GM06990 (cell line): ENCODE results near the gene LGR6.

Source experiments
- DNase-seq: peaks from one replicate; pipeline ENCODE4 v3.0.0-alpha.2; 2011; ENCODE audit not compliant: insufficient read length; ENCODE audit errors: extremely low read depth
- H3K27me3 ChIP-seq: replicated peaks from 2 replicates; pipeline ENCODE4 v1.6.0; 2011; ENCODE audit warnings: low read length; ENCODE audit not compliant: control insufficient read depth, insufficient read depth
- H3K36me3 ChIP-seq: 2 replicates; pipeline ENCODE4 v1.5.1; 2011; ENCODE audit warnings: low read length; ENCODE audit not compliant: control insufficient read depth, insufficient read depth
- H3K4me3 ChIP-seq: replicated peaks from 2 replicates; pipeline ENCODE4 v1.5.1; 2011; ENCODE audit warnings: low read depth, mild to moderate bottlenecking, control low read depth, low read length
- TF ChIP-seq, protein P1 (sequence below): IDR thresholded peaks from 2 replicates; pipeline ENCODE4 v1.5.1; 2011; ENCODE audit warnings: low read length, control low read depth, mild to moderate bottlenecking, inconsistent platforms; ENCODE audit not compliant: insufficient read depth, poor library complexity, severe bottlenecking

The LGR6 gene

GRCh38 chr1:202281316-202282024 lies 87.9 kb downstream of the LGR6 start:
- no peak overlapping the region for H3K4me3 ChIP-seq
- peaks cover 2% of the 10 kb centered on the region for H3K27me3 ChIP-seq
- no peaks in the 10 kb centered on the region for H3K36me3 ChIP-seq
- DNase-seq = no peak
- TF ChIP-seq, protein P1, sequence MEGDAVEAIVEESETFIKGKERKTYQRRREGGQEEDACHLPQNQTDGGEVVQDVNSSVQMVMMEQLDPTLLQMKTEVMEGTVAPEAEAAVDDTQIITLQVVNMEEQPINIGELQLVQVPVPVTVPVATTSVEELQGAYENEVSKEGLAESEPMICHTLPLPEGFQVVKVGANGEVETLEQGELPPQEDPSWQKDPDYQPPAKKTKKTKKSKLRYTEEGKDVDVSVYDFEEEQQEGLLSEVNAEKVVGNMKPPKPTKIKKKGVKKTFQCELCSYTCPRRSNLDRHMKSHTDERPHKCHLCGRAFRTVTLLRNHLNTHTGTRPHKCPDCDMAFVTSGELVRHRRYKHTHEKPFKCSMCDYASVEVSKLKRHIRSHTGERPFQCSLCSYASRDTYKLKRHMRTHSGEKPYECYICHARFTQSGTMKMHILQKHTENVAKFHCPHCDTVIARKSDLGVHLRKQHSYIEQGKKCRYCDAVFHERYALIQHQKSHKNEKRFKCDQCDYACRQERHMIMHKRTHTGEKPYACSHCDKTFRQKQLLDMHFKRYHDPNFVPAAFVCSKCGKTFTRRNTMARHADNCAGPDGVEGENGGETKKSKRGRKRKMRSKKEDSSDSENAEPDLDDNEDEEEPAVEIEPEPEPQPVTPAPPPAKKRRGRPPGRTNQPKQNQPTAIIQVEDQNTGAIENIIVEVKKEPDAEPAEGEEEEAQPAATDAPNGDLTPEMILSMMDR = no peak

- Histone ChIP-seq H3K27me3 (peaks cover 2% of the 10 kb centered on the region), H3K4me3 (no peak overlapping the region), H3K36me3 (no peaks in the 10 kb centered on the region)
- no peak for DNase-seq
- TF ChIP-seq, protein P1 = no peak
Measured at GRCh38 chr1:202282025-202282371, 88.4 kb downstream of the LGR6 start.

DNA sequence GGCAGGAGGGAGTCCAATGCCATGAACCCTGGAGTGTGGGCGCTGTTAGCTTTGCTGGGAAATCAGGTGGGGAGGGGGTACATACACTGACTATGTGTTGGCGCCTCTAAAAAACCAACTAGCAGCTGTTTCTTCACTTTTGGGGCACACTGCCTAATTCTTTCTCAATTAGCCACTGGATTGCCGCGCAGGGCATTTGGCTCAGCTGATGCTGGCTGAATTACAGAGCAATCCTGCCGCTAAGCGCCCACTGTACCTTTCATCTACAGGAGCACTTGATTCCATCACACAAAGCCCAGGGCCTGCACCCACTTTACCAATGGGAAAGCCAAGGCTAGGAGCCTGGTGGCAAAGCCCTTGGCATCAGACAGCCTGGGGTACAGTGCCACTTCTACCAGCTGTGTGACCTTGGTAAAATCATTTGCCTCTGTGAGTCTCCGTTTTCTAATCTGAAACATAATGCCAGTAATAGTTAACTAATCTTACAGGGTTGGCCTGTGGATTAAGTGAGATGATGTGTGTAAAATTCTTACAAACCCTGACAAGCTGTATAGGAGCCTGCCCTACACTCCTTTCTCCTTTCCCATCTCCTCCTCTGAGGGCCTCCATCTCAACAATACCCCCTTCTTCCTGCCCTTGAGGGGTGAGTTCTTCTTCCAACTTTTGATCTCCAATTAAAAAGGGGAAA lies 89.1 kb downstream of the LGR6 start:
- DNase-seq = no peak
- Histone ChIP-seq H3K36me3 (no peaks in the 10 kb centered on the region), H3K27me3 (peaks cover 2% of the 10 kb centered on the region), H3K4me3 (no peak overlapping the region)
- TF ChIP-seq, protein P1 = no peak

DNA sequence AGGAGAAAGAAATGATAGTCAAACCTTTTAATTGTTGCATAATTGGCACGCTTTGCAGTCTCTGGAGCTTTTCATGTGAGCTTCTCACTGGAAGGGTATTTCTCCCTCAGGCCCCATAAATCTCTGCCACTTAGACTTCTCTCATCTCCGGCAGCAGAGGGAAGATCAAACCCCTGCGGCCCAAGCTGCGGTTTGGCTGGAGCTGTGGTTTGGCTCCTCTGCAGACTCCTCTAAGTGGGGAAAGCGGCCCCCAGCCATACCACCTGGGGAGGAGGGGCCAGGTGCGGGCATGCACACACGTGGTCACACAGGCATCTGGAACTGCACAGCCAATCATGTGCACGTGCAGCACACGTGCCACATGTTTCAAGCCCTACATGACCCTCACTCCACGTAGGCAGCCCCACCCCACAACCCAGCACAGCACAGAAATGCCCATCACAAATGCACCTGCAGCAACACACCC lies 89.8 kb downstream of the LGR6 start:
- TF ChIP-seq, protein P1 = no peak
- no peak overlapping the region for H3K4me3 ChIP-seq
- H3K27me3 ChIP-seq = peaks cover 2% of the 10 kb centered on the region
- DNase-seq = no peak
- H3K36me3 ChIP-seq = no peaks in the 10 kb centered on the region

GRCh38 chr1:202283991-202284390 lies 90.4 kb downstream of the LGR6 start:
- no peak for DNase-seq
- peaks cover 2% of the 10 kb centered on the region for H3K27me3 ChIP-seq
- TF ChIP-seq, protein P1 = no peak
- no peaks in the 10 kb centered on the region for H3K36me3 ChIP-seq
- no peak overlapping the region for H3K4me3 ChIP-seq
